HS-5 (cell line): ENCODE results near the gene LDLRAD3.
"Not testable (repeated sequence)": the region's sequence is repeated elsewhere in the genome, so short reads cannot be mapped to it uniquely, and the experiment has no call there.

ENCODE experiments used
- DNase-seq: peaks from one replicate; pipeline ENCODE4 v3.0.0-alpha.2; 2012; ENCODE audit warnings: low read depth

LDLRAD3 gene

GRCh38 chr11:35995681-35996271 lies 51.9 kb downstream of the LDLRAD3 start:
- no peak for DNase-seq

DNA sequence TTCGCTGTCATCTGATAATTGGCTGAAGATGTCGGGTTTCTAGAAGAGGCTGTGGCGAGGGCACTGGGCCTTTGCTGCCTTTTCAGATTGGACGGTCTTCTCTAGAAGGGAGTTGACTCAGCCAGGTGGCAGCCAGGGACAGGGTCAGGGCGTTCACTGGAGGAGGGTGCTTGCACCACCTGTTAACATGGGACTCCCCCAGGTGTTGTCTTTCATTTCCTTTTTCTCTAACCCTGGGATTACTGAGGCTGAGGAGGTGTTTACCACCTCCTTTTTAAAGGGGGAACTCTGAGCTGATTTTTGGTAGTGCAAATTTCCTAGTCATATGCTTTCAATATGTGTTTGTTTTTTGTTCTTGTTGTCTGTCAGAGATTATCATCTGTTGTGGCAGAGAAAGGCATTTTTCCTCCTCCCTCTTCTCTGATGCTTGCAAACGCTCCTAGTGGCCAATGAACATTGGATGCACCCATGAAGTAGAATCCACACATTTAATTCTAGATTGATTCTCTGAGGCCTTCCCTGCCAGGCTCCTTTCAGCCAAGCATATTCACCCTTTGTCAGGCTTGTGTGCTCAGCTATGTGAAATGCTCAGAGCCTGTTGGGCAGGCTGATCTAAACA lies 54.1 kb downstream of the LDLRAD3 start:
- no peak for DNase-seq

DNA sequence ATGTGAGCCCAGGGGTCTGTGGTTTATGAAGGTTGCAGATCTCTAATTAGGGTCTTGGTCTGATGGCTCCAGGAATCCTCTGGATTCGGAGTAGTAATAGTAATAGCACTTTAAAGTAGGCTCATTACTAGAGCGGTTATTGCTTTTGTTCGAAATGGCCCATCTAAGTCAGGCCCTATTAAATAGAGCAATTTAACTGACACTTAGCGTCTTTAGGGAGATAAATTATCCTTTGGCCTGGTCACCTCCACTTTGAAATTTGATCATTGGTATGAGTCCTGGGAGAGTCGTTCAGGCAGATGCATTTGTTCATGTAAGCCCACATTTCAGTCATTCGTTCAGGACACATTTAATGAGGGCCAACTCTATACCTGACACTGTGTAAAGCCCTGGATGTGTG lies 54.8 kb downstream of the LDLRAD3 start:
- DNase-seq, result no peak

DNA sequence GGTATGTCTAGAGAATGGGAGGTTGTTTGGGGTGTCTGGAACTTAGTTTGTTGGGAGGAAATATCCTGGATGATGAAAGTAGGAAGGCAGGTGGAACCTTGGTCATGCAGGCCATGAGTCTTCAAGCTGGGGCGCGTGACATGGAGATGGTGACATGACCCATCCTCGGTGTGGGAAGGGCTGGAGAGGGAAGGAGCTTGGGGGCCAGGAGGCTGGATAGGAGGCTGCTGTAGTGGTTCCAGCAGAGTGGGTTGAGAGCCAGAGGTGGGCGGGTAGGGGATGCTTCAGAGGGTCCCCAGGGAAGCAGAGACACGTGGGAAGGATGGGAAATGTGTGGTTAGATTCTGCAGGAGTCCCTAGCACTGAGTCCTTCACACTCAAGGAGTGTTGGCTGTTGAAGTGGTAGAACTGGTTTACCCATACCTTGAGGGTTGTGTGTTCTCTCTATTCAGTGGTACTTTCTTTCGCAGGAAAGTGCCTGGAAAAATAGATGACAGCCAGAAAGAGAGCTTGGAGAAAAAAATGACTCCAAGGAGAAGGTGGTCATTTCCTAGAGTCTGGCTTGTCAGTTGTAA lies 56.8 kb downstream of the LDLRAD3 start:
- DNase-seq, result no peak

DNA sequence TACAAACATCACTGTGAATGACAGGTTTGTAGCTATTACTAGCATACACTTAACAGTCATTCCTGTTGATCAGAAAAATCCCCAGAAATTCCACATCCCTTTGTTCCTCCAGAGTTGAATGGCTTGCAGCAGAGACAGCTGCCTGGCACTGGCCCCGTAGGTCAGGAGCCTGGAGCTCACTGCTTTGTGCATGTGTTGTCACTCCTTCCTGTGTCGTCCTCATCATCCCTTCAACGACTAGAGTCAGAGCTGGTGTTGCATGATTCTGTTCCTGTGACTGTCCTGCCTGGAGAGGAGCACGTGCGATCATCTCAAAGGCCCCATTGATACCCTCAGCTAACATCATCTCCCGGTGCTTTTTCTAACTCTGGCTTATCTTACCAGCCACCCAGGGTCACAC lies 58.3 kb downstream of the LDLRAD3 start:
- DNase-seq, result no peak

GRCh38 chr11:36002796-36003195 lies 58.9 kb downstream of the LDLRAD3 start:
- DNase-seq, result no peak

DNA sequence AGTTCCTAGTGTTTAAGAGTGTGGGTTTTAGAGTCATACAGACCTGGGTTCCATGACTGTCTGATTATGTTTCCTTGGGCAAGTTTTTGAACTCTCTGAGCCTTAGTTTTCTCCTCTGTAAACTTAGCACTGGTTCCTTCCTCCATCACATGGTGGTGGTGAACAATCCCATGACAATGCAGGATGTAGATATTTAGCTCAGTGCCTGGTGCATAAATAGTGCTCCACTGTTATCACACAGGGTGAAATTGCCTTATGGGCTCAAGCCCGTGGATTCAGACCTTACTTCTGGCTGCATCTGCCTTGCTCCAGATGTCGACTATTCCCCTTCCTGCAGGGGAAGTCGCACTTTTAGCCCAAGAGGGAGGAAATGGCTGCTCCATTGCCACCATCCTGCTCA lies 62.7 kb downstream of the LDLRAD3 start:
- DNase-seq, result no peak

DNA sequence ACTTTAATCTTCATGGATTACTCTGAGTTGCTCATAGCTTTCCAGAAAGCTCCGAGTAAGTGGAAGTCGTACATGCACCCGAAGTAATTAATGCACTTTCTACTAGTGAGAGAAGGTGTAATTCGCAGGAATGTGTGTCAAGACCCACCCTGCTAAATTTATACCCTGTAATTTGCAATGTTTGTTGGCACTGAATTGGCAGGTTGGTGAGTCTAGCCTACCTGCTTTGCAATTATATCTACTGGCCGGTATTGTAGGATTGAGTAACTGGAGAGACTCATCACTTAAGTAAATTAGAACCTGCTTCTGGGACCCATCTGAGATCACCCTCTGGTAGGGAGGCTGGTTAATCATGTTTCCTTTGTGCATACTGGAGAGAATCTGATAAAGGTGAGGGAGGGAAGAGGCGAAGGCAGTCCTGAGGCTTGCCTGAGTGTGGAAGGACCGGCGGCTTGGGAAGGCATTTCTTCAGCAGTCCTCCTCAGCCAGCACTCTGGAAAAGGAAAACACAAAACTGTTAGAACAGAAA lies 63.3 kb downstream of the LDLRAD3 start:
- DNase-seq, result no peak

- no peak for DNase-seq
Measured at GRCh38 chr11:36008584-36008983, 64.7 kb downstream of the LDLRAD3 start.

GRCh38 chr11:36009473-36009872 lies 65.6 kb downstream of the LDLRAD3 start:
- DNase-seq, result peak; percentile 63

DNA sequence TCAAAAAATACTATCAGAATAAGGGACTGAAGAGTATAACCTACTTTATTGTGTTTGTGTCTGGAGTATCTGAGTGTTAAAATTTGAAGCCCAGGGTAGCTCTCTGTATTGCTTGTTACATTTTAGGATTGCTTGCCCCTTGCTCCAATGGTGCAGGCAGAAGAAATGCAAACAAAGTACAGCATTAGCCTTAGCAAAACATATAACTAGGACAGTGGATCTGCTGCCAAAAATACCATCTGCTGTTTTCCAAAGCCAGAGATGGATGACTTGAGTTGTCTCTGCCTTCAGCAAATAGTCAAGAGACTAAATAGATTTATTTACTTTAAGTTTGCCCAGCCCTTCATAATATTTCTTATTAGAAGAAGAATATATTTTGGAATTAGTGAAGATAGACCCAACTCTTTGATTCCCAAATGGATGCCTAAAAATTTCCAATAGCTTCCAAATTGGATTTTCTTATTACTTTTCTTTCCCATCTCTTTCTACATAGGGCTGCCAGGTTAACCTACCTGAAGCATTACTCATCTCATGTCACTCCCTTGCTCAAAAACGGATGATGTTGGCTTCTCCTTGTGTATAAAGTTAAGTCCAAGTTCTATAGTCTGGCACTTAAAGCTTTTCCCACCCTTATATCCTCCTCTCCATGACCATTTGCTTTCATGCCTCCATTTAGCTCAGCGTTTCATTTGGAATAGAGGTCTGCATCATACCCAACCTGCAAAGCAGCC lies 66.3 kb downstream of the LDLRAD3 start:
- peak; percentile 23 for DNase-seq

GRCh38 chr11:36011574-36011973 lies 67.7 kb downstream of the LDLRAD3 start:
- DNase-seq, result no peak

- no peak for DNase-seq
Measured at GRCh38 chr11:36012455-36012854, 68.6 kb downstream of the LDLRAD3 start.

- DNase-seq, result no peak
Measured at GRCh38 chr11:36012979-36013378, 69.1 kb downstream of the LDLRAD3 start.

DNA sequence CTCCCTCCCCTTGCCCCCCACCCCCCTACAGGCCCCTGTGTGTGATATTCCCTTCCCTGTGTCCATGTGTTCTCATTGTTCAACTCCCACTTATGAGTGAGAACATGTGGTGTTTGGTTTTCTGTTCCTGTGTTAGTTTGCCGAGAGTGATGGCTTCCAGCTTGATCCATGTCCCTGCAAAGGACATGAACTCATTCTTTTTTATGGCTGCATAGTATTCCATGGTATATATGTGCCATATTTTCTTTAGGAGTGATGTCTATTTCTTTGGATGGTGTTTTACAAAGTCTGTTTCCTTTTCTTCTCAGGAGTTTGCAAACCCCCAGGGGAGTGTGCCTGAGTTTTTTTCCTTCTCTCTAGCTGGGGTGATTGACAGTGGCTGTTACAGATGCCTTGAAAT lies 69.6 kb downstream of the LDLRAD3 start:
- not testable (repeated sequence) for DNase-seq

GRCh38 chr11:36013950-36014897 lies 70.4 kb downstream of the LDLRAD3 start:
- no peak for DNase-seq

- no peak for DNase-seq
Measured at GRCh38 chr11:36014898-36015665, 71.2 kb downstream of the LDLRAD3 start.

DNA sequence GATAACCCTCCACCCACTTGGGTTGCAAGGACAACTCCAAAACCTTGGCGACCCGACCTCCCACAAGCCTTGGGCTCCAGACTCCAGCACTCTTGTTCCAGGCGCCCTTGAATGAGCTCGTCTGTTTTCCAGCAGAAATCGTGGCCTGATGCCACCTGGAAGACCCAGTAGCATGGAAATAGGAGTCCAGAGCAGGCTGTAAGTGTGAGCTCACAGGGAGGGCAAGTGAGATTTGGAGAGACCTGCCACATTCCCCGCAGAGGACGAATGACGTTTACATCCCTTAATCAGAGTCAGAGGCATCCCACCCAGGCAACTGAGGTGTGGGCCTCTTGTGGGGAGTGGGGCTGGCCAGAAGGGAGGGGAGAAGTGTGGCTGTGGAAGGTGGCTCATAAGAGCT lies 71.9 kb downstream of the LDLRAD3 start:
- no peak for DNase-seq

DNA sequence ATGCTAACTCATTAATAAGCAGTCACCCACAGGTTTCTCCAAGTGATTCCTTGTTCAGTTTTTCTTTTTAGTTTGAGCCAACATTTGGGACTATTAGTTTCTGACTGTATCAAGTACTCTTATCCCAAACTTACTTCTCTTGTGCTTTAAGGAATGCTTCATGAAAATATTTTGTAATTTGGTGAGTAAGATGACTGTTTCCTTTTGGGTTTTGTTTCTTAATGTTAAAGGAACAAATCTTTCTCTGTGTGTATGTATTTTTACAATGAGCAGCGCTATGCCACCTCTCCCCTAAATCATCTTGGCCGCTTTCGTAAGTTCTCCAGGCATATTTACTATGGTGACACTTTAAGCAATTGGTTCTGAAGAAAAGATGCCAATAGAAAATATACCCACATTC lies 72.4 kb downstream of the LDLRAD3 start:
- DNase-seq, result no peak

DNA sequence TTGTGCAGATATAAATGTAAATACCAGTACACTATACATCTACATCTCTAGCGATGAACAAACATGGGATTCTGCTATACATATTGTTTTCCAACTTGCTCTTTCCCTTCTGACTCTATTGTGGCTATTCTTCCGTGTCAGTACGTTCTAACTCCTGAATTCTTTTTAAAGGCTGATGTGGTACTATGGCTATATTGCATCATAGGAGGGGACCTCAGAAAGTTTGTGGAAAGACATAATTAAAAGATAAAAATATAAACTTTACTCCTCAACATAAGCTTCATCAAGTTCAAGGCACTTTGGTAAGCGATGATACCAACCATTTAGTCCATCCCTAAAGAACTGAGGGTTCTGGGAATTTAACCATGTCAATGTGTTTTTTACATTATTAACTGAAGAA lies 72.8 kb downstream of the LDLRAD3 start:
- no peak for DNase-seq

GRCh38 chr11:36019005-36019596 lies 75.2 kb downstream of the LDLRAD3 start:
- DNase-seq, result no peak
